PC-3 (cell line): ENCODE data around the gene PPRC1. TPM values are rescaled to one million over a fixed set of nuclear protein-coding genes. Genes with fewer than 3 reads are reported as not detected.

ENCODE experiments used
- ATAC-seq: fragments of 200-7000 bp; cut with Tn5 transposase; 2 replicates; pipeline ENCODE4 v1.9.1; 2020; ENCODE audit warnings: mild to moderate bottlenecking, moderate library complexity
- BruUV-seq: library from RNA; stranded (reverse); fragments of 400-500 nt; replicated peaks from 2 replicates; lab custom pipeline; 2021; lab: Mats Ljungman, UMichigan
- CTCF ChIA-PET: fragments of 300-600 bp; sonication (Branson Sonifier 250); formaldehyde crosslinking; loops from one replicate; lab custom pipeline; 2022; ENCODE audit warnings: antibody characterized with exemption; lab: Charles Lee
- POLR2A ChIA-PET: fragments of 300-600 bp; sonication (Branson Sonifier 250); formaldehyde crosslinking; loops from one replicate; lab custom pipeline; 2022; ENCODE audit warnings: antibody characterized with exemption; ENCODE audit not compliant: unreplicated experiment; lab: Charles Lee
- DNase-seq: peaks from one replicate; pipeline ENCODE4 v3.0.0-alpha.2; 2015
- H2AFZ ChIP-seq: fragments of 300-600 bp; sonication (generic); 2 replicates; pipeline ENCODE4 v1.6.0; 2016; ENCODE audit warnings: antibody characterized with exemption, low read length
- H3F3A ChIP-seq: fragments of 300-600 bp; sonication (generic); one replicate; pipeline ENCODE4 v1.6.0; 2017; ENCODE audit warnings: antibody characterized with exemption, low read length, control low read depth, mild to moderate bottlenecking; ENCODE audit not compliant: unreplicated experiment
- H3K27ac ChIP-seq: fragments of 300-600 bp; sonication (generic); 2 replicates; pipeline ENCODE4 v1.5.1; 2016; ENCODE audit warnings: mild to moderate bottlenecking, low read length
- H3K27me3 ChIP-seq: fragments of 300-600 bp; sonication (generic); 2 replicates; pipeline ENCODE4 v1.6.1; 2016; ENCODE audit warnings: low read length, mixed read lengths
- H3K36me3 ChIP-seq: fragments of 300-600 bp; sonication (generic); 2 replicates; pipeline ENCODE4 v1.6.1; 2016; ENCODE audit warnings: low read depth, mixed run types, low read length, mixed read lengths
- H3K4me1 ChIP-seq: fragments of 300-600 bp; sonication (generic); 2 replicates; pipeline ENCODE4 v1.5.1; 2016; ENCODE audit warnings: low read length; ENCODE audit not compliant: insufficient read depth
- H3K4me2 ChIP-seq: fragments of 300-600 bp; sonication (generic); 2 replicates; pipeline ENCODE4 v1.6.0; 2016; ENCODE audit warnings: low read length
- H3K4me3 ChIP-seq: fragments of 300-600 bp; sonication (generic); 2 replicates; pipeline ENCODE4 v1.5.1; 2016; ENCODE audit warnings: mild to moderate bottlenecking, low read length, mixed read lengths
- H3K79me2 ChIP-seq: fragments of 300-600 bp; sonication (generic); 2 replicates; pipeline ENCODE4 v1.6.1; 2017; ENCODE audit warnings: low read length, mixed read lengths
- H3K9ac ChIP-seq: fragments of 300-600 bp; sonication (generic); 2 replicates; pipeline ENCODE4 v1.6.0; 2016; ENCODE audit warnings: mild to moderate bottlenecking, low read length
- H3K9me2 ChIP-seq: fragments of 300-600 bp; sonication (generic); replicated peaks from 2 replicates; pipeline ENCODE4 v1.6.1; 2016; ENCODE audit warnings: mixed run types, low read length, mixed read lengths
- H3K9me3 ChIP-seq: fragments of 300-600 bp; sonication (generic); 2 replicates; pipeline ENCODE4 v1.6.1; 2016; ENCODE audit warnings: low read length, mixed read lengths
- H4K20me1 ChIP-seq: fragments of 300-600 bp; sonication (generic); 2 replicates; pipeline ENCODE4 v1.6.1; 2016; ENCODE audit warnings: low read length, mixed read lengths
- EZH2 ChIP-seq: fragments of 300-600 bp; sonication (generic); IDR thresholded peaks from one replicate; pipeline ENCODE4 v1.6.1; 2017; ENCODE audit warnings: antibody characterized with exemption, mild to moderate bottlenecking, low read length; ENCODE audit not compliant: unreplicated experiment
- EZH2phosphoT487 ChIP-seq: fragments of 300-600 bp; sonication (generic); IDR thresholded peaks from 2 replicates; pipeline ENCODE4 v1.6.1; 2018; ENCODE audit warnings: mild to moderate bottlenecking, antibody characterized with exemption, low read length, borderline replicate concordance
- intact Hi-C: fragments of 100-400 bp; cut with micrococcal nuclease; formaldehyde crosslinking; loops from 2 replicates; pipeline ENCODE4 v1.9.0; 2023
- total RNA-seq: library from RNA; depleted of rRNA; stranded (reverse); fragments of >200 nt; gene quantifications from 2 replicates; pipeline ENCODE4 v1.2.3, GENCODE V29; 2014
- TF ChIP-seq, protein P1 (sequence below): fragments of 300-600 bp; sonication (generic); conservative IDR thresholded peaks from 2 replicates; pipeline ENCODE4 v1.5.1; 2017; ENCODE audit warnings: antibody characterized with exemption, low read depth, mild to moderate bottlenecking, low read length

Gene PPRC1
- total RNA-seq, 1 experiment from 2014 or later = 27.6 TPM

GRCh38 chr10:102131286-102132170, 1.3 kb upstream of the PPRC1 start:
- Histone ChIP-seq H3K79me2 (peaks cover 37% of the 10 kb centered on the region), H3K4me3 (peak overlapping the region; percentile 89; the same call in 1 of the 2 replicates), H4K20me1 (peaks cover 25% of the 10 kb centered on the region), H3K9me2 (no peaks in the 10 kb centered on the region), H2AFZ (peak overlapping the region; percentile 88), H3K9me3 (no peaks in the 10 kb centered on the region), H3K4me2 (peak overlapping the region; percentile 97), H3K27ac (peak overlapping the region; percentile 18; the same call in 1 of the 2 replicates), H3K4me1 (peaks cover 21% of the 10 kb centered on the region), H3K9ac (no peak overlapping the region), H3K27me3 (no peaks in the 10 kb centered on the region), H3F3A (no peaks in the 10 kb centered on the region), H3K36me3 (peaks cover 6% of the 10 kb centered on the region; the same call in 1 of the 2 replicates)
- TF ChIP-seq EZH2 (no peak), EZH2phosphoT487 (no peak)
- TF ChIP-seq, protein P1, sequence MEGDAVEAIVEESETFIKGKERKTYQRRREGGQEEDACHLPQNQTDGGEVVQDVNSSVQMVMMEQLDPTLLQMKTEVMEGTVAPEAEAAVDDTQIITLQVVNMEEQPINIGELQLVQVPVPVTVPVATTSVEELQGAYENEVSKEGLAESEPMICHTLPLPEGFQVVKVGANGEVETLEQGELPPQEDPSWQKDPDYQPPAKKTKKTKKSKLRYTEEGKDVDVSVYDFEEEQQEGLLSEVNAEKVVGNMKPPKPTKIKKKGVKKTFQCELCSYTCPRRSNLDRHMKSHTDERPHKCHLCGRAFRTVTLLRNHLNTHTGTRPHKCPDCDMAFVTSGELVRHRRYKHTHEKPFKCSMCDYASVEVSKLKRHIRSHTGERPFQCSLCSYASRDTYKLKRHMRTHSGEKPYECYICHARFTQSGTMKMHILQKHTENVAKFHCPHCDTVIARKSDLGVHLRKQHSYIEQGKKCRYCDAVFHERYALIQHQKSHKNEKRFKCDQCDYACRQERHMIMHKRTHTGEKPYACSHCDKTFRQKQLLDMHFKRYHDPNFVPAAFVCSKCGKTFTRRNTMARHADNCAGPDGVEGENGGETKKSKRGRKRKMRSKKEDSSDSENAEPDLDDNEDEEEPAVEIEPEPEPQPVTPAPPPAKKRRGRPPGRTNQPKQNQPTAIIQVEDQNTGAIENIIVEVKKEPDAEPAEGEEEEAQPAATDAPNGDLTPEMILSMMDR = no peak
- ATAC-seq (no peak), DNase-seq (peak; percentile 56)
- no TSS peak for BruUV-seq
- CTCF ChIA-PET = no interaction called here
- POLR2A ChIA-PET = no interaction called here
- intact Hi-C loops = loop anchor here (1.0 to 2.0 kb wide), 2 partner anchors 13 to 21 kb away; partner anchors contain the start of gene NOLC1

DNA sequence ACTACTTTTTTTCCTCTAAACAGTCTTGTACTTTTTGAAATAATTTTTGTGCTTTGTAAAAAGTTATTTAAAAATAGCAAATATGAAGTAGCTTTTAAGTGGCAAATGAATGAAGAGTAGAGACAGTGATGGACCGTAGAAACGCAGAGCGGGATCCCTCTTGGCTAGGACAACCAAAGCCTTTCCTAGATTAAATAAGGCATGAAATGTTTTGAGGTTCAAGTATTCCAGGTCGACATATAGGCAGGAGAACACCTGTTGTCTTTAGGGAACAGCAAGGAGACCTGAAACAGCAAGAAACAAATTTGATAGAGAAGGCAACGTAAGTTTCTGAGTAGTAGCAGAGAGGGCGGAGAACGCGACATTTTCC, 662 bp upstream of the PPRC1 start:
- intact Hi-C loops = loop anchor here (1.0 to 2.0 kb wide), 2 partner anchors 13 to 20 kb away; partner anchors contain the start of gene NOLC1
- Histone ChIP-seq H2AFZ (peak overlapping the region; percentile 88), H4K20me1 (peaks cover 32% of the 10 kb centered on the region), H3K9me3 (no peaks in the 10 kb centered on the region), H3K9ac (no peak overlapping the region), H3K27ac (peak overlapping the region; percentile 18), H3K4me2 (peak overlapping the region; percentile 97), H3K4me1 (peaks cover 21% of the 10 kb centered on the region), H3K9me2 (no peaks in the 10 kb centered on the region), H3F3A (no peaks in the 10 kb centered on the region), H3K4me3 (peak overlapping the region; percentile 89), H3K36me3 (peaks cover 6% of the 10 kb centered on the region; the same call in 1 of the 2 replicates), H3K79me2 (peaks cover 43% of the 10 kb centered on the region), H3K27me3 (no peaks in the 10 kb centered on the region)
- no TSS peak for BruUV-seq
- ATAC-seq (no peak), DNase-seq (no peak)
- CTCF ChIA-PET = no interaction called here
- POLR2A ChIA-PET = no interaction called here
- TF ChIP-seq EZH2 = no peak
- TF ChIP-seq EZH2phosphoT487 = no peak
- TF ChIP-seq, protein P1 = no peak
